Endothelial cell of umbilical vein (primary cell): ENCODE measurements around the gene ATP1B2. TPM values are rescaled to one million over a fixed set of nuclear protein-coding genes. Genes with fewer than 3 reads are reported as not detected.

Source experiments
- BruUV-seq: library from RNA; stranded (reverse); fragments of 400-500 nt; replicated peaks from 2 replicates; lab custom pipeline; 2021; lab: Mats Ljungman, UMichigan
- CTCF ChIA-PET: fragments of 300-600, 350-600 bp; sonication (Branson Sonifier 250); formaldehyde crosslinking; loops from one replicate; lab custom pipeline; 2021; ENCODE audit warnings: antibody characterized with exemption, inconsistent platforms; lab: Charles Lee
- POLR2A ChIA-PET: fragments of 300-600, 350-600 bp; sonication (Branson Sonifier 250); formaldehyde crosslinking; loops from one replicate; lab custom pipeline; 2021; ENCODE audit warnings: antibody characterized with exemption, inconsistent platforms; lab: Charles Lee
- DNase-seq: peaks from one replicate; pipeline ENCODE4 v3.0.0-alpha.2; 2011; ENCODE audit warnings: low read depth, low spot score
- FAIRE-seq: peaks from 2 replicates; lab custom pipeline; 2011; peaks lifted over from hg19 to GRCh38; lab: Jason Lieb, UNC
- H2AFZ ChIP-seq: 2 replicates; pipeline ENCODE4 v1.6.0; 2012; ENCODE audit warnings: low read depth, low read length, control low read depth, inconsistent platforms
- H3K27ac ChIP-seq: 2 replicates; pipeline ENCODE4 v1.5.1; 2011; ENCODE audit warnings: low read depth, mild to moderate bottlenecking, control low read depth, low read length, moderate library complexity; ENCODE audit not compliant: insufficient read depth
- H3K27me3 ChIP-seq, 2 experiments: 2 replicates each; pipeline versions ENCODE4 v1.6.0 to v1.6.1; 2011; ENCODE audit warnings: low read length in 2 of 2, mixed read lengths in 1 of 2; ENCODE audit not compliant: control insufficient read depth in 2 of 2, insufficient read depth in 2 of 2
- H3K36me3 ChIP-seq, 2 experiments: 2 replicates in 1 of 2; 3 replicates in 1 of 2; pipeline ENCODE4 v1.5.1; 2011; ENCODE audit warnings: low read length in 2 of 2, mild to moderate bottlenecking in 1 of 2, moderate library complexity in 1 of 2; ENCODE audit not compliant: control insufficient read depth in 2 of 2, insufficient read depth in 2 of 2; ENCODE audit errors: extremely low read depth in 1 of 2
- H3K4me1 ChIP-seq: 3 replicates; pipeline ENCODE4 v1.5.1; 2011; ENCODE audit warnings: mild to moderate bottlenecking, low read length; ENCODE audit not compliant: control insufficient read depth, insufficient read depth; ENCODE audit errors: extremely low read depth
- H3K4me2 ChIP-seq: 2 replicates; pipeline ENCODE4 v1.6.1; 2011; ENCODE audit warnings: low read length, control low read depth, mixed read lengths; ENCODE audit not compliant: insufficient read depth
- H3K4me3 ChIP-seq, 3 experiments: fragments of 200-600 bp in 1 of 3; sonication (generic), shearing (Covaris generic) in 1 of 3; replicated peaks in 1 of 3; 2 replicates each; pipeline ENCODE4 v1.5.1; 2011 to 2016; ENCODE audit warnings: control low read depth in 3 of 3, low read length in 3 of 3, mild to moderate bottlenecking in 2 of 3, inconsistent platforms in 1 of 3, low read depth in 1 of 3, moderate library complexity in 1 of 3; ENCODE audit not compliant: insufficient read depth in 1 of 3
- H3K79me2 ChIP-seq: 2 replicates; pipeline ENCODE4 v1.6.0; 2012; ENCODE audit warnings: low read length, inconsistent platforms; ENCODE audit not compliant: control insufficient read depth, insufficient read depth
- H3K9ac ChIP-seq: replicated peaks from 2 replicates; pipeline ENCODE3; 2011; ENCODE audit warnings: low read length, control low read depth; ENCODE audit not compliant: insufficient read depth; ENCODE audit errors: extremely low read depth
- H3K9me1 ChIP-seq: replicated peaks from 3 replicates; pipeline ENCODE4 v1.6.0; 2011; ENCODE audit warnings: mild to moderate bottlenecking, low read length; ENCODE audit not compliant: control insufficient read depth, insufficient read depth; ENCODE audit errors: extremely low read depth
- H3K9me3 ChIP-seq: replicated peaks from 2 replicates; pipeline ENCODE4 v1.5.1; 2012; ENCODE audit warnings: low read length, inconsistent platforms; ENCODE audit not compliant: control insufficient read depth, insufficient read depth
- H4K20me1 ChIP-seq: replicated peaks from 2 replicates; pipeline ENCODE3; 2011; ENCODE audit warnings: mild to moderate bottlenecking, low read length; ENCODE audit not compliant: control insufficient read depth, insufficient read depth; ENCODE audit errors: extremely low read depth
- CTCF ChIP-seq, 2 donors: IDR thresholded peaks; 1 replicate in 1 of 2; 2 replicates in 1 of 2; pipeline ENCODE4 v1.5.1; 2011; ENCODE audit warnings: low read length in 2 of 2, mild to moderate bottlenecking in 2 of 2, moderate library complexity in 2 of 2, control low read depth in 1 of 2, inconsistent platforms in 1 of 2, low read depth in 1 of 2; ENCODE audit not compliant: insufficient read depth in 1 of 2; ENCODE audit errors: extremely low read depth in 1 of 2
- EZH2 ChIP-seq: IDR thresholded peaks from 2 replicates; pipeline ENCODE4 v1.6.1; 2012; ENCODE audit warnings: borderline replicate concordance, low read depth, mild to moderate bottlenecking, moderate library complexity, low read length, inconsistent platforms; ENCODE audit not compliant: severe bottlenecking
- FOS ChIP-seq: IDR thresholded peaks from 2 replicates; pipeline ENCODE4 v1.6.1; 2011; ENCODE audit warnings: mild to moderate bottlenecking, low read length, moderate library complexity, borderline replicate concordance; ENCODE audit not compliant: insufficient read depth
- GATA2 ChIP-seq: IDR thresholded peaks from 2 replicates; pipeline ENCODE4 v1.7.0; 2011; ENCODE audit warnings: low read depth, mild to moderate bottlenecking, moderate library complexity, mixed read lengths, low read length; ENCODE audit not compliant: insufficient read length, insufficient read depth
- JUN ChIP-seq: IDR thresholded peaks from 2 replicates; pipeline ENCODE4 v1.6.1; 2011; ENCODE audit warnings: borderline replicate concordance, low read depth; ENCODE audit not compliant: insufficient read length, insufficient read depth
- MAX ChIP-seq: IDR thresholded peaks from 2 replicates; pipeline ENCODE4 v1.6.1; 2011; ENCODE audit not compliant: insufficient read depth, insufficient read length
- MYC ChIP-seq: IDR thresholded peaks from one replicate; pipeline ENCODE4 v1.6.1; 2011; ENCODE audit warnings: mild to moderate bottlenecking, low read depth, low read length
- POLR2A ChIP-seq: IDR thresholded peaks from 2 replicates; pipeline ENCODE4 v1.6.1; 2012; ENCODE audit warnings: low read depth, mild to moderate bottlenecking, control low read depth, low read length
- POLR2AphosphoS5 ChIP-seq: IDR thresholded peaks from 2 replicates; pipeline ENCODE4 v1.6.1; 2012; ENCODE audit warnings: low read depth, mild to moderate bottlenecking, control low read depth, low read length, moderate library complexity; ENCODE audit not compliant: insufficient read depth
- dilution Hi-C: fragments of 300-500 bp; cut with MboI; formaldehyde crosslinking; loops from one replicate; pipeline ENCODE4 v1.15.0; 2019; ENCODE audit warnings: low sequenced_read_pairs; ENCODE audit not compliant: extremely low pct_ligation_motif_present
- intact Hi-C: fragments of 100-400 bp; cut with micrococcal nuclease; formaldehyde crosslinking; loops from one replicate; pipeline ENCODE4 v1.10.0; 2022
- polyA plus RNA-seq, 4 experiments: library from polyadenylated mRNA; depleted of rRNA in 3 of 4; stranded (reverse) in 3 of 4; unstranded in 1 of 4; fragments of >200 nt; gene quantifications; 2 replicates each; pipeline versions ENCODE4 v1.2.1 to v1.2.3, GENCODE V29; 2011 to 2012; ENCODE audit warnings: missing spikeins in 1 of 4
- total RNA-seq: library from RNA; stranded (reverse); gene quantifications from 2 replicates; pipeline ENCODE4 v1.2.3, GENCODE V29; 2021

ATP1B2 gene
- total and polyA plus RNA-seq, 2 donors (not counting 3 experiments of a cell fraction or from before 2014, with no cell fraction given), result 0.06 TPM; not detected in 1

- H3K4me2 ChIP-seq, result no peak overlapping the region
- intact Hi-C loops, result no loop called here
- no peak for FAIRE-seq
- no peak for DNase-seq
- H3K9ac ChIP-seq, result no peak overlapping the region
- H3K4me1 ChIP-seq, result no peaks in the 10 kb centered on the region
- no peaks in the 10 kb centered on the region for H4K20me1 ChIP-seq
- TF ChIP-seq POLR2AphosphoS5, result no peak
- TF ChIP-seq GATA2, result no peak
- TF ChIP-seq CTCF (IDR thresholded peaks at IDR 0.05; ENCODE audit: extremely low read depth in 1 of 2, insufficient read depth in 1 of 2, low read depth in 1 of 2, low read length in 2 of 2), result no peak
- no peak for TF ChIP-seq POLR2A
- no peak for TF ChIP-seq FOS
- TF ChIP-seq MYC, result no peak
- TF ChIP-seq MAX, result no peak
- TF ChIP-seq EZH2, result no peak
- TF ChIP-seq JUN, result no peak
- H2AFZ ChIP-seq, result no peak overlapping the region
- peaks cover 7 to 21% of the 10 kb centered on the region in 2 experiments for H3K36me3 ChIP-seq
- ChIA-PET CTCF (interaction anchor here (0.9 kb wide), 1 partner anchor 8 kb away, joined by 3 read pairs; the partner anchor contains the start of gene FXR2), POLR2A (no interaction called here)
- H3K27ac ChIP-seq, result no peak overlapping the region
- no peaks in the 10 kb centered on the region for H3K9me3 ChIP-seq
- no peak overlapping the region for H3K4me3 ChIP-seq
- H3K27me3 ChIP-seq, result no peaks in the 10 kb centered on the region
- peaks cover 23% of the 10 kb centered on the region for H3K79me2 ChIP-seq
- H3K9me1 ChIP-seq, result no peaks in the 10 kb centered on the region
- BruUV-seq, result no TSS peak
- dilution Hi-C loops, result no loop called here
Measured at GRCh38 chr17:7606280-7606679, 44.4 kb upstream of the ATP1B2 start.
